Measurements from ENCODE around the gene ARNT2. TPM values are rescaled to one million over a fixed set of nuclear protein-coding genes. Genes with fewer than 3 reads are reported as not detected.

ARNT2 gene
- 4.6 and 7.6 TPM in 2 replicates for total RNA-seq

DNA sequence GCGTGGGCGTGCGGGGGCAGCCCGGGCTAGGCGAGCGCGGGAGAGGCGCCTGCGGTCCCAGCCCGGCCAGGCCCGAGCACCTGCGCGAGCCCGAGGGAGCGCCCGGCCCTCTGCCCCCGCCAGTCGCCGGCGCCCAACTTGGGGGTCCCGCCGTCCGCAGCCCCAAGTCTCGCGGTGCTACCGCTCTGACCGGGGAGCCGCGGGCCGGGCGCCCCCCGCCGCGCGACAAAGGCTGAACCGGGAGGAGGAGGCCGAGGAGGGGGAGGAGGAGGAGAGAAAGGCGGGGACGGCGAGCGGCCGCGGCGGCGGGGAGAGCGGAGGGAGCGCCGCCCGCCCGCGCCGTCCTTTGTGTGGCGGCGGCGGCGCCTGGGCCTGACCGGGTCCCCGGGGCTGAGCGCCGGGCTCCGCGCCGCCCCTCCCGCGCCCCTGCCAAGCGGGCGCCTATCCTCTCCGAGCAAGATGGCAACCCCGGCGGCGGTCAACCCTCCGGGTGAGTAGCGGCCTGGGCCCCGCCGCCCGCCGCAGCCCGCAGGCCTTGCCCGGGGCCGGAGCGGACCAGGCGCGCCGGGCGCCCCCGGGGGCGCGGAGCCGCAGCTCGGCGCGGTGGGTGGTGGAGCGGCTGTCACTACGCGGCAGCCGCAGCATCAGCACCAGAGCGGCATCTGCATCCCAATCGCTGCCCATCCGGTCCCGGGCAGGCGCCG is at the start of gene ARNT2:
Gene ARNT2 (plus strand): TSS at position 326 of the 704 bp plus-strand sequence. CDS start 134 bp downstream, at position 460.

Other genes starting within 250 kb of the ARNT2 start
- not detected in 2 replicates for gene CTXND1, start 152.2 kb upstream of the ARNT2 start, total RNA-seq

All from regular cardiac myocyte (primary cell).